Ecto neural progenitor cell (in vitro differentiated cells): ENCODE data around the gene DDX49.

ENCODE experiments used
- DNase-seq: peaks from one replicate; pipeline ENCODE4 v3.0.0-alpha.2; 2018; ENCODE audit warnings: low spot score

The DDX49 gene, protein sequence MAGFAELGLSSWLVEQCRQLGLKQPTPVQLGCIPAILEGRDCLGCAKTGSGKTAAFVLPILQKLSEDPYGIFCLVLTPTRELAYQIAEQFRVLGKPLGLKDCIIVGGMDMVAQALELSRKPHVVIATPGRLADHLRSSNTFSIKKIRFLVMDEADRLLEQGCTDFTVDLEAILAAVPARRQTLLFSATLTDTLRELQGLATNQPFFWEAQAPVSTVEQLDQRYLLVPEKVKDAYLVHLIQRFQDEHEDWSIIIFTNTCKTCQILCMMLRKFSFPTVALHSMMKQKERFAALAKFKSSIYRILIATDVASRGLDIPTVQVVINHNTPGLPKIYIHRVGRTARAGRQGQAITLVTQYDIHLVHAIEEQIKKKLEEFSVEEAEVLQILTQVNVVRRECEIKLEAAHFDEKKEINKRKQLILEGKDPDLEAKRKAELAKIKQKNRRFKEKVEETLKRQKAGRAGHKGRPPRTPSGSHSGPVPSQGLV

DNA sequence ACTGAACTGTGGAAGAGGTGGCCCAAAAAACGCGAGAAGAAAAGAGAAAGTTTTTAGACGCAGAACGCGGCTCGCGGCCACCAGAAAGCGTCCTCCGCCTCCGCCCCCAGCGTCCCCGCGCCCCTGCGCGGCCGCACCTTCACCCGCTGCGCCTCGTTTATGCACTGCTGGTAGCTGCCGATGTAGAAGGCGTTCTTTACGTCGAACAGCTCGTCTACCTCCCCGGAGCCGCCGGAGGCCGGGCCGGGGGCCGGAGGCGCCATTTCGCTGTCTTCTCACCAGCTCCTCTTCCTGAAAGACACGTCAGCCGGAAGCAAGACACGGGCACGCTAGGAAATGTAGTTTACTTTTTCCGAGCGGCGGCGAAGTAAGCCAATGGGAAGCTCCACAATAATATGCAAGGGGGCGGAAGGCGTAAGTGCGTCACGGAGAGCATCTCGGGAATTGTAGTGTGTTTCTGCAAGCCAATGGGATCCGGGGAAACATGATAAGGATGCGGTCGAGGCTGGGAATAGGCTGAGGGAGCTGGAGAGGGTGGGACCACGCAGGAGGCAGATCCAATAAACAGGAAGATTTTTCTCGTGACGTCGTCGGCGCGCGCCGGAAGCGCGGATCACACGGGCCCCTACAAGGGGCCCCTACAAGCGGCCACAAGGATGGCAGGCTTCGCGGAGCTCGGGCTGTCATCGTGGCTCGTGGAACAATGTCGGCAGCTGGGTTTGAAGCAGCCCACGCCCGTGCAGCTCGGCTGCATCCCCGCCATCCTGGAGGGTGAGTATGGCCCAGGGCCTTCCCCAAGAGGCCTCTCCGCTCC, at the start of gene DDX49, which contains the start of gene COPE:
TSS of gene DDX49 (plus strand) at position 630 of the 814 bp plus-strand sequence. CDS start at position 657, 27 bp downstream.
TSS of gene COPE (minus strand) at position 302 of the 814 bp plus-strand sequence. CDS start at position 263, 39 bp downstream.
- peak; percentile 97 for DNase-seq

DNA sequence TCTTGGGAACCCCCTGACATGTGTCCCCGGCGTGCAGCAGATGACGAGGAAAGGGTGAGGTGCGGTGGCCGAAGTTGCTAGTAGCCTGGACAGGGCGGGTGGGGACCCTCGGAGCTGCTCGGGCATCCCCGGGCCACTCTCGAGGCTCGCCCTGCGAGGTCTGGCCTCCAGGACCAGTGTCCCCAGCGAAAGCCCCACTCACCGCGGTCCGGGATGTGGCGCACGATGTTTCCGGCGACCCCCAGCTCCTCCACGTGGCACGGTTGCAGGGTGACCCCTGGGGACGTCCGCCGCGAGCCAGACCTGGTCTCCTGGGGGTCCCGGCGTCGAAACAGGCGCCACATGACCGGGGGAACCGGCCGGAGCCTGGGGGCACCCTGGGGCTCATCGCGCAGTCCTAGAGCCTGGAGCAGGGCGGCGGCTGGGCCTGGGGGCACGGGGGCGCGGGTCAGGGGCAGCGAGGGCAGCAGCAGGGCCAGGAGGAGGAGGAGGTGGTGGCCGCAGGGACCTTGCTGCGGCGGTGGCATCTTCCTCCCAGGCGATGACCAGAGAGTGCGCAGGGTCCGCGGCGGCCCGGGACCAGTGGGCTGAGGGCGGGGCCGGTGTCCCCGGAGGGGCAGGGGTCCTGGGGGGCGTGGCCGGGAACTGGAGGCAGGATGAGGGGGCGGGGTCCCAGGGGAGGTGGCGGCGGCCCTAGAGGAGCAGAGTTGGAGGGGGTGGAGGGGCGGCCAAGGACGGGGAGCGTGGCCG, 49.6 kb upstream of the DDX49 start:
- DNase-seq = peak; percentile 60

DNA sequence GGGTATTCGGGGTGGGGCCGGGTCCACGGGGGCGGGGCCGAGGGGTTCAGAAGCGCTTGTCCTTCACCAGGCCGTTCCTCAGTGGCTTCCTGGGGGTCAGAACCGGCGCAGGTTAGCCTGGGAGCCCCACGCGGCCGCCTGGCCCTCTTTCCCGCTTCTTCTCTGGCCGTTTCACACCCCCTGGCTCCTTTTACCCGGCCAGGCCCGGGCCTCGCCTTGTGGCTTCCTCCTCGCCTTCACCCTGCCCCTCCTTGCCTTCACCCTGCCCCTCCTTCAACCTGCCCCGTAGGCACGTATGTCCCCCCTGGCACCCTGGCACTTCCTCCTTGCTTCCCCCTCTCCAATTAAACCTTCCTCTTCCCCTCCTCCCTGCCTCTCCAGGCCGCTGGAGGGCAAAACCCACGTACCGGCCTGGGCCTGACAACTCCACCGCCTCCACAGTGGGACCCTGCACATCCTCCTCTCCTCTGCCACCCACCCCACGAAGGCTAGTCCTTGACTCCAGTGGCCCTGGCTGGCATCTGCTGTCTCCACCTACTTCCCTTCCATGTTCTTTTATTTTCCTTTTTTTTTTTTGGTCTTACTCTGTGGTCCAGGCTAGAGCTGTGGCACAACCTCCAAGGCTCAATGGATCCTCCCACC, 48.9 kb upstream of the DDX49 start:
- no peak for DNase-seq

DNA sequence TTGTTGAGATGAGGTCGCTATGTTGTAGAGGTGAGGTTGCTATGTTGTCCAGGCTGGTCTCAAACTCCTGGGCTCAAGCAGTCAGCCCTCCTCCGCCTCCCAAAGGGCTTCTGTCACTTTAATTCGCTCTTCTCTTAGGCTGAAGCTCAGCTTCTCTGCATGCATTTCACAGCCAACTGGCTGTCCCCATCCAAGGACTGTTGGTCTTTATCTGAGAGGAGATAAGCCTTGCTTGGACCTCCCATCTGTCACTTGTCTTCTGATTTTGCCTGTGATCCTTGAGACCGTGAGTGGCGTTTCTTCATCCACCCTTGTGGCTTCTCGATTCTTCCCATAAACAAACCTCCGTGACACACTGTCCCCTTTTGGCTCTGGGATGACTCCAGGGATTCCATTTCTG, 48.0 kb upstream of the DDX49 start:
- DNase-seq = no peak

DNA sequence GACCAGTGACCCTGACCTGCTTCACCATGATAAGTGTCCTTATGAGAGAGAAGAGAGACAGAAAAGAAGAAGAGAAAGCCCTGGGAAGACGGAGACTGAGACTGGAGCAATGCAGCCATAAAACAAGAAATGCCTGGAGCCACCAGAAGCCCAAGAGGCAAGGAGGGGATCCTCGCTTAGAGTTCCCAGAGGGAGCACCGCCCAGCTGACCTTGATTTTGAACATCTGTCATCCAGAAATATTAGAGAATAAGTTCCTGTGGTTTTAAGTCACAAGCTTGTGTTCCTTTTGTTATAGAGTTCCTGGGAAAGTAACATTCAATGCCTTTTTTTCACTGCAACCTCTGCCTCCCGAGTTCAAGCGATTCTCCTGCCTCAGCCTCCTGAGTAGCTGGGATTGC, 43.8 kb upstream of the DDX49 start:
- no peak for DNase-seq

DNA sequence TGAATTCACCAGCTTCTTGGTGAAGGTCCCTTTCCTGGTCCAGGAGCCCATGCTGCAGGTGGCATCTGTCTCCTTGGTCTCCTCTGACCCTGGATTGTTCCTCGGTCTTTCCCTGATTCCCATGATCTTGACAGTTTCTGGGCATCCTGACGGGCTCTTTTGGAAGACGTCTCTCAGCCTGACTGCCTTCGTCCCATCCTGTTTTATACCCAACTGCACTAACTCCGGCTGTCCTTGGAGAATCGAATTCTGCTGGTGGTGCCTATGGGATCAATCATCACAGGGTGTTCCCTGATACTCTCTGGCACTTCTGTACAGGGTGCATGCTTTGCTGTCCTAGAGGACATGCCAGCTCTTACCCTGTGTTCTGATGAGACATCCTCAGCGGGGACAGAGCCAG, 42.6 kb upstream of the DDX49 start:
- no peak for DNase-seq

DNA sequence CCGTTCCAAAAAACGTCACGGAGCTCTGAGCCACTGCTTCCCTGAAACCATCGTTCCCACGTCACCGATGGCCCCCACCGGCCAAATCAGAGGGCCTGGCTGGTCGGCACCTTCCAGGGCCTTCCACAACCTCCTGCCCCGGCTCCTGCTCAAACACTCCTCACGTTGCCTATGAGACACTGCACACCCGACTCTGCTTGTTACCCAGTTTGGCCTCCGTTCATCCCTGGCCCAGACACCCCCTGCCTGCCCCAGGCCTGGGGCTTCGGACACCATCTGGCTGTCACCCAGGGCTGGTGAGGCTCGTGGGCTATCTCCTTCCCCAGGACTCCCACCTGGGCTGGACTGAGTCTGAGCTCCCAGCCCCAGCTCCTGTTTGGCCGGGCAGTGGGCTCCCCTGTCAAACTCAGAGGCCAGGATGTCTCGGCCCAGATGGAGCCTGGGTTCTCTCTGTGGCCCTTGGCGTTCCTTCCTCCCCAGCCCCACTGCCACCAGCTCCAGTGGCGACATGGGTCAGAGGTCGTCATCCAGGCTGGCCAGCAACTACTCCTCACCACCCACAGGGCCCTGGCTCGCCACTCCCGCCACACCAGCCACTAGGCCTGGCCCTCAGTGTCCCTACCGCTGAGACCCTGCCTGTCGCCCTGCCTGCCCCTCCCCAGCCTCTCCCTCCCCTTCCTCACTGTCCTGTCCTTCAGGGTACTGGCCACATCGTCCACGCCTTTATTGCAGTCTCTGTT, 41.3 kb upstream of the DDX49 start:
- DNase-seq = no peak

DNA sequence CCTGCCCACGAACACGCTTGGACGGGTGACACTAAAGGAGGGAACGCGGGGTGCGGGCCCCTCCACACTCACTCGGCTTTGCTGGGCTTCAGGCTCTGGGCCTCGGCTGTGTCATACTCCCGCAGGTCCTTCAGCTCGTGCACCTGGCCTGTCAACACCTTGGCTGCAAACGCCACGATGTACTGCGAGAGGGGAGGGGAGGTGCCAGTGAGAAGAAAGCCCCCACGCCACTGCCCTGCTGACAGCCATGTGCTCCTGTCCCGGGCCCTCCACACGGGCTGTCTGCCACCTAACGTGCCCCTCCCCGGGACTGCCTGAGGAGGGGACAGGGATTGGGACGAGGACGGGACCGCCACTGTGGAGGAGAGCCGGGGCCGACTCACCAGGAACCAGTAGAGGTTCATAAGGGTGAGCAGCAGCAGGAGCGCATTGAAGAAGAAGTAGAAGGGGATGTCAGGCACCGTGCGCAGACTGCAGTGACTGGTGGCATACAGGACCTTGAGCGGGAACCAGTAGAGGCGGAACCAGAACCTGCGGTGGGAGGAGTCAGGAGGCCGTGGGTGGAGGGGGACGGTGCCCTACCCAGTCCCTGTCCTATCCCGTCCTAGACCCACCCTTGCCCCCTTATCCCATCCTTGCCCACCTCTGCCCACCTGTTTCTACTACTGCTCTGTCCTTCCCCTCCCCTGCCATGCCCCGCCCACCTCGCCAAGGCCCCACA, 40.5 kb upstream of the DDX49 start:
- no peak for DNase-seq

DNA sequence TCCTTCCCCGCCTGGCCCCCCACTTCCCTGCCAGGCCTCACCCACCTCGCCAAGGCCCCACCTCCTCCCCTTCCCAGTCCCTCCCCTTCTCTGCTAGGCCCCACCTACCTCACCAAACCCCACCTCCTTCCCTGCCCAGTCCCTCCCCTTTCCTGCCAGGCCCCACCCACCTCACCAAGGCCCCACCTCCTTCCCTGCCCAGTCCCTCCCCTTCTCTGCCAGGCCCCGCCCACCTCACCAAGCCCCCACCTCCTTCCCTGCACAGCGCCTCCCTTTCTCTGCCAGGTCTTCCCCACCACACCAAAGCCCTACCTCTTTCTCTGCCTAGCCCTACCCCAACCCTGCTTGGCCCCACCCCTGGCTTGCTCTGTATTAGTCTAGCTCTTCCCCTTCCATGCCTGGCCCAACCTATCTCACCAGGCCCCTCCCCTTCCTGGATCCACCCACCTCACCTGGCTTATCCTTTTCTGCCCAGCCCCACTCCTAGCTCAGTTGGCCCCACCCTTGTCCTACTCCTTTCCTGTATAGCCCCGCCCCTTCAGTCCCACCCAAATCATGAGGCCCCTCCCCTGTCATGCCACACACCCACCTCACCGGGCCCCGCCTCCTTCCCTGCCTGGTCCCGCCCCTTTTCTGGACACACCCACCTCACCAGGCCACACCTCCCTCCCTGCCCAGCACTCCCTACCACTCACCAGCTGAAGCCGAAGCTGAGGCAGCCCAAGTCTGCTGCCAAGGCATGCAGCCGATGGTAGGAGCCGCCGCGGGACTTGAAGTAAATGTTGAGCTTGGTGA, 39.7 kb upstream of the DDX49 start:
- no peak for DNase-seq

DNA sequence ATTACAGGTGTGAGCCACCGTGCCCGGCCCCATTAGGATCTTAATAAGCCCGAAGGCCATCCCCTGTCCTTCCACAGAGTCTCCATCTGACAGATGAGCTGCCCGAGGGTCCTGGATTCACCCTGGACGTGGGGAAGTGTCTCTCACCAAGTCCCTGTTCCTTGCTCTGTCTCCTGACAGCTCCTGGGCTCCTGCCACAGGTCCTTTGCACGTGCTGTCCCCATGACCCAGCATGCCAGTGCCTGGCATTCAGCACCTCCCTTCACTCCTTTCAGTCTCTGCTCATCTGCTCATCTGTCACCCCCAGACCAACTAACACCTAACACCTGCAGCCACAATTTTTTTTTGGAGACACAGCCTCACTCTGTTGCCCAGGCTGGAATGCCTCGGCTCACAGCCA, 38.0 kb upstream of the DDX49 start:
- DNase-seq = no peak

DNA sequence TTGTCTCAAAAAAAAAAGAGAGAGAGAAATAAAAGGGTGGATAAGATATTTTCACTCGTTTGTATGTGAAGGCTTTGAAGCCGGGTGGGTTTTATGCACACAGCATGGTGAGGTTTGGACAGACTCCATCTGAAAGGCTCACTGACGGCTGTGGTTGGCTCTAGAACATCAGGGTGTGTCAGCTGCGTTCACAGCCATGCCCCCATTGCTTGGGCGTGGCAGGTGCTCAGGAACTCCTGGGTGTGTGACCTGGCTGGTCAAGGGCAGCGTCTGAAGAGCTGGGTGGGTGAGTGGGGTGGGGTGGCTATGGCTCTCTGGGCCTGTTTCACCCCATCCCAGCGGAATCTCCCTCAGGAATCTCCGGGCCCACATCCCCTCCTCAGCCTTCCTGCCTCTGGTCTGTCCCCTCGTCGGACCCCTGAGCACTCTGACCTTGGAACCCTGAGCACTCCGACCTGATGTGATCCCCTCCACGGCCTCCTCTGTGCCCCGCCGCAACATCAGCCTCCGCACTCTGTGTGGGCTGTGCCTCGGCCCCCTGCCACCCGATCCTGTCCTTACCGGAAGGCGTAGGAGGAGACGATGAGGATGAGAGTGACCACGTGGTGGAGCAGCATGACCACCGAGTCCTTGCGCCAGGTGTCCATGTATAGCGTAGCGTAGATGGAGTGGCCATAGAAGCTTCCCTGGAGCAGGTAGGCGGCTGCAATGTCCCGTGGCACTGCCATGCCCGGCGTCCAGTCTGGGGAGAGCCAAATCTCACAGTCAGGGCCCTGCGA, 35.8 kb upstream of the DDX49 start:
- DNase-seq = no peak

DNA sequence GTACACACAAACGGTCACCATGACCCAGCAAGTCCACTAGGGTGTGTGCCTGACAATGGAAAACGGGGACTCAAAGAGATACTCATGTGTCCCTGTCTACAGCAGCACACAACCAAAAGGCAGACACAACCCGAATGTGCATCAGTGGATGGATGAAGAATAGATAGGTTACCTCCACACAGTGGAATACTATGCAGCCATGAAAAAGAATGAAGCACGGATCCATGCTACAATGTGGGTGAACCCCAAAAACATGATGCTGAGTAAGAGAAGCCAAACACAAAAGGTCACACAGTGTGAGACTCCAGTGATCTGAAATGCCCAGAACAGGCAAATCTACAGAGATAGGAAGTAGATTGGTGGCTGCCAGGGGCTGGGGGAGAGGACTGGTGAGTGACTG, 32.5 kb upstream of the DDX49 start:
- no peak for DNase-seq

DNA sequence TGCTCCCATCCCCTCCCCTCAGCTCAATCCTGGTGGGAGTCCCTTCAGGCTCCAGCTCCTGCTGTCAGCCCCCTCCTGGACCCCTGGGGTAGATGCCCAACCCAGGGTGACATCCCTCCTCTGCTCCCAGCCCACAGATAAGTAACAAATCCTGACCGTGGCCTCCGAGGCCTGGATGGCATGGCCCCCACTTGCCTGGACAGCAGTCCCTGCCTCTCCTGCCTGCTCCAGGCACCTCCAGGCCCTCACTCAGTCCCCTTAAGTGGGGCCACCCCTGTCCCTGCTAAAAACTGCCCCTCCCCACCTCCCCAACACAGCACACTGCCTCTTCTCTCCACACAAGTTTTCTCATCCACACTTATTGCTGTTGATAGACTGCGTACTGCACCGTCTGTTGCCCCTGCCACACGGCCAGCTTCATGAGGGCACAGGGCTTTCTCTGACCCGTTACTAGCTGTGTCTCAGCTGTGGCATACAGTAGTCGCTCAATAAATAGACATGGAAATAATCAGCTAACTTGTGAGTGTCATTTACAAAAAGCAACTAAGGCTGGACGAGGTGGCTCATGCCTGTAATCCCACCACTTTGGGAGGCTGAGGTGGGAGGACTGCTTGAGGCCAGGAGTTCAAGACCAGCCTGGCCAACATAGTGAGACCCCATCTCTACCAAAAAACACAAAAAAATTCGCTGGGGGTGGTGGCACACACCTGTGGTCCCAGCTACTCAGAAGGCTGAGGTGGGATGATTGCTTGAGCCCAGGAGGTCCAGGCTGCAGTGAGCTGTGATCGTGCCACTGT, 29.4 kb upstream of the DDX49 start:
- no peak for DNase-seq

DNA sequence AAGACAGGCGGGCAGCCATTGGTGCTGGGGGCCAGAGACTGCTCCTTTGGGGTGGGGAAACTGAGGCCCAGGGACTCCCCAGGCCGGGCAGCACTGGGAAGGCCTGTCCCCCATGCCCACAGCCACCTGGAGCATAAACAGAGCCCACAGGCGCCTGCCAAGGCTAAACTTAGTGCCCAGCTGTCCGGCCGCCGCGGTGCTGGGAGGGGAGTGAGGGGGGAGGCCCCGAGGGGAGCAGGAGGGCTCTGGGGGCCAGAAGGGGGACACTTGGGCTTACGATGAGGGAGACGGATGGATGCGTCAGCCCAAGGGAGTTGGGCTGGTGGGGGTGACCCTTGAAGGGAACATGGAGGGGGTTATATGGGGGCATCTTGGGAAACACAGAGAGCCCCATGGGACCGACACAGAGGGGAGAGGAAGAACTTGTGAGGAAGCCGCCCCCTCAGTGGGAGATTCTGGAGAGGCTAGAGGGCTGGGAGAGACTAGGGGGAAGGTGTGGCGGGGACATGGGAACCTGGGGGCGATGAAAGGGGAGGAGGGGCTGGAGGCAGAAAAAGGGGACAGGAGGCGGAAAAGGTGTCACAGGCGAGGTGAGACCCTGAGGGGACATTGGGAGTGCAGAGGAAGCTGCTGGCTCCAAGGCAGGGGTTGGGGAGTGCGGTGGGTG, 25.8 kb upstream of the DDX49 start:
- DNase-seq = no peak

DNA sequence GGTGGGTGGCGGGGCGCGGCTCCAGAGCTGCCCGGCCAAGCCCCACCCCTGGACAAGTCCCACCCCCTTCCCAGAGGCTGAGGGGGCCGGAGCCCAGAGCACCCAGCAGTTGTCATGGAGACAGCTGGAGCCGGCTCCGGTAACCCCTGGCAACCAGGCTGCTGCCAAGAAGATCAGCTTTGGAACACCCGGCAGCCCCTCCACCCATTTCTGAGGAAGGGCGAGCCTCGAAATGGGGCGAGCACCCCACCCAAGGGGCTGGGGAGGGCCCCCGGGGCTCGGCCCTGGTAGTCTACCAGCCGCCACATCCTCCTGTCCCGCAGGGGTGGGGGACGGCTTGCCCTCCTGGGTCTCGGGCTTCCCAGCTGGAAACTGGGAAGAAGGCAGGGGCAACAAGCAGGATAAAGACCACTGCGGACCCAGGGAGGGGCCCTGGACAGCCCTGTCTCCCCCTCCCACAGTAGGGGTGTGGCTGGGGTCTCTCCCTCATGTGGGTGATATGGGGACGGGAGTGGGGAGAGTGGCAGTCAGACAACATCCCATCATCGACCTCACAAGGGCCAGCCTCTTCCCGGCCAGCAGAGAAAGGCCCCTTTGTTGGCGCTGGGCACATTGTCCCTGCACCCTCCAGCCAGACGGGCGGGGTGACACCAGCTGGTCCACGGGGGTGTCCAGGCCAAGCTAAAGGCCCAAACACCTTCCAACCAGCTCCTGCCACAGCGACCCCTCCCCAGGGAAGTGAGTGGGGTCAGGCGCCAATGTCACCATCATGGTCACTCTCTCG, 25.1 kb upstream of the DDX49 start:
- DNase-seq = peak; percentile 83

DNA sequence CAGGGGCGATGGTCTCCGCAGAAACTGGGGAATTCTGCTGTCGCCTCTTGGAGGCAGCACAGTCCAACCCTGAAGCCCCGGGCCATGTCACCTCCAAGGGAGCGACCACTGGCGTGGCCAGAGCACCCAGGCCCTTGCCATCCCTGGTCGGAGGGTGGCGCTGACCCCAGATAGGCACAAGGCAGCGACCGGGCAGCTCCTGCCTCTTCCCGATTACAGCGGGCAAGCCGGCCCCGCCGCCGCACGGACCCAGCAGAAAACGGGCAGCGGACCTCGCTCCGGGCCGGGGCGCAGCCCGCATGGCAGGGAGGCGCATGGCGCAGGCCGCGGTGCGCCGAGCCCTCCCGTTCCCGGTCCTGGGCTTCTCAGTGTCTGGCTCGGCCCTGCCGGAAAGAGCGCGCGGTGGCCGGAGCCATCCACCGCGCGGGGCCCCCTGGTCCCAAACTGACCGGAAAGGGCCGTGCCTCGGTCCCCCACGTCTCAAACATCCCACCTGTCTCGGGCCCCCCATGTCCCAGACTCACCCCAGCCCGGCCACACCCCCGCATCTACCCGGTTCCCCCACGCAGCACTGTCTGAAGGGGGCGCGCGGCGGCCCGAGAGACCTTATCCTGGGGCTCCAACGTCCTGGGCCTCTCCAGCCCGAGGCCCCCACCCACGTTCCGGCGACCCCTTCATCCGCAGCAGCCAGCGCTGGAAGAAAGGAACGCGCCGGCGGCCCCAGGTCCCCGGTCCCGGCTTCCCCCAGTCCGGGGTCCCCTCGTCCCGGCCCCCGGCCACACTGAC, 24.3 kb upstream of the DDX49 start:
- DNase-seq = peak; percentile 86
